ENCODE data around the gene C2CD2.

The C2CD2 gene

DNA sequence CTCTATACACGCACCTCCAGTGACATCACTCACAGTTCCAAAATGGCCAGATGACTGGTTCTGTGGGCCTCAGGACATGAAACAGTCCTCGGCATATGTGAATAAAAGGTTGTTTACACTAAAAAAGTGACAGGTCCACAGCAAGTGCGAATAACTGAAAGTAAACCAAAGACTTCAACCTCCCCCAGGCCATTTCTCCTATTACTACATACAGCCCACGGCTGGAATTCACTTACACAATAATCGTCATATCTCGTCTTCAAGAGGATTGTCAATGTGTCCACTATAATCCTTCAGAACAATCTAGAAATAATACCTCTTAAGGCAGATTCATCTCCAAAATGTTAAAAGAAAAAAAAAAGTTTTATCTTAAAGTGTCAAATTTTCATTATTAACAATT, 72.8 kb downstream of the C2CD2 start:
- no peak for DNase-seq

DNA sequence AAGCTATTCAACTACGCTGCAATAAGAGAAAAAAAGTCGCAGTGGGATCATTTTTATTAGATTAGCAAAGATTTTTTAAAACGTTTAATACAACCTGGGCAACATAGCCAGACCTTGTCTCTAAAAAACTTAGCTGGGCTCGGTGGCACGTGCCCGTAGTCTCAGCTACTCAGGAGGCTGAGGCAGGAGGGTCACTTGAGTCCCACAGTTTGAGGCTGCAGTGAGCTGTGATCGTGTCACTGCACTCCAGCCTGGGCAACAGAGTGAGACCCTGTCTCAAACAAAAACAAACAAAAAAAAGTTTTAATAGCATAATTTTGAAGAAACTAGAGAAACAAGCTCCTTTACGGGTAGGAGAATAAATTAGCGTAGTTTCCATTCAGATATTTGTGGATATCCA, 73.7 kb downstream of the C2CD2 start:
- no peak for DNase-seq

DNA sequence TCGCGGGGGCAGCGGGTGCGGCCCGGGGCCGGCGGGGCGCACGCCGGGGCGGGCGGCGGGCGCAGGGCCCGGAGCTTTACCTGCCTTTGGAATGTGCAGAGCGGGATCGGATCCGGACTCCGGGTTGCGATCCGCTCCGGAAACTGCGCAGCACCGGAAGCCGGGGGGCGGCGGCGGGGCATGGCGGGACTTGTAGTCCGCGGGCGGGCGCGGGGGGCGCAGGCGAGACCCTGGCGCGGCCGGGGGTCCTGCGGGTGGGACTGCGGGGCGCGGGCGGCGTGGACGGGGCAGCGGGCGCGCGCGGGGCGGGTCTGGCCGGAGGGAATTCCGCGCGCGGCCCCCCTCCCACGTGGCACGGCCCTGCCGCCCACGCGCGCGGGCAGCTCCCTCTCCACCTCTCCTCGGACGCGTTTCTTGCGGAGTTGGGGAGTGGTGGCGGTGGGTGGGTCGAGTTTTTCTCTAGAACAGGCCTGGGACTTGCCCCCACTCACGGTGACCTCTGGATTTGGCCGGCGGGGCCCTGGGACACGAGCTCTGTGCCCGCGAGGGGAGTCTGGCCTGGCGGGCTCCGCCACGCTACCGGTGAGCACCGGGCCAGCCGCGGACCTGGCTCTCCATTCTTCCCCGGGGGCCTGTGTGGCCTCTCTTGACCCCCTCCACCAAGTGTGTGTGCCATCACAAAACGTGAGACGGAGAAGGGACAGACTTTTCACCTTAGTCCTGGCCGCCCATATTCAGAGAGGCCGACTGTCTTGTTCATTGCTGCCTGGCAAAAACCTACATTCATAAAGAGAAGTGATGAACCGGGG, 74.4 kb downstream of the C2CD2 start, which contains the start of gene PRDM15:
TSS of gene PRDM15 (minus strand) at position 155 of the 809 bp plus-strand sequence. CDS start 18,981 bp downstream, outside the sequence.
- DNase-seq = peak; percentile 73

DNA sequence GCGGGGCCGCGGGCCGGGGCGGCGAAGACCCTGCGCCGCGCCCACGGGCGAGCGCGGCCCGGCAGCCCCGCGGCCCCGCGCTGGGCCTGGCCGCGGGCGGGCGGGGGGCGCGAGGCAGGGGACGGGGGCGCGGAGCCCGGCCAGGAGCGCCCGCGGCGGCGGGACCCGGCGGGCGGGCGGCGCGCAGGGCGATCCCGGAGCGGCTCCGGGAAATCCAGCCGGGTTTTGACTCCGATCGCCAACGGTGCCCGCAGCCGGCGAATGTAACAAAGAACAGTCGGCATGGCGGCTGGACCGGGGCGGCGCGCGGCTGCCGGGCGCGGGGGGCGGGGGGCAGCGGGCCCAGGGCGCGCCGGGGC, 75.0 kb downstream of the C2CD2 start:
- DNase-seq = peak; percentile 64

DNA sequence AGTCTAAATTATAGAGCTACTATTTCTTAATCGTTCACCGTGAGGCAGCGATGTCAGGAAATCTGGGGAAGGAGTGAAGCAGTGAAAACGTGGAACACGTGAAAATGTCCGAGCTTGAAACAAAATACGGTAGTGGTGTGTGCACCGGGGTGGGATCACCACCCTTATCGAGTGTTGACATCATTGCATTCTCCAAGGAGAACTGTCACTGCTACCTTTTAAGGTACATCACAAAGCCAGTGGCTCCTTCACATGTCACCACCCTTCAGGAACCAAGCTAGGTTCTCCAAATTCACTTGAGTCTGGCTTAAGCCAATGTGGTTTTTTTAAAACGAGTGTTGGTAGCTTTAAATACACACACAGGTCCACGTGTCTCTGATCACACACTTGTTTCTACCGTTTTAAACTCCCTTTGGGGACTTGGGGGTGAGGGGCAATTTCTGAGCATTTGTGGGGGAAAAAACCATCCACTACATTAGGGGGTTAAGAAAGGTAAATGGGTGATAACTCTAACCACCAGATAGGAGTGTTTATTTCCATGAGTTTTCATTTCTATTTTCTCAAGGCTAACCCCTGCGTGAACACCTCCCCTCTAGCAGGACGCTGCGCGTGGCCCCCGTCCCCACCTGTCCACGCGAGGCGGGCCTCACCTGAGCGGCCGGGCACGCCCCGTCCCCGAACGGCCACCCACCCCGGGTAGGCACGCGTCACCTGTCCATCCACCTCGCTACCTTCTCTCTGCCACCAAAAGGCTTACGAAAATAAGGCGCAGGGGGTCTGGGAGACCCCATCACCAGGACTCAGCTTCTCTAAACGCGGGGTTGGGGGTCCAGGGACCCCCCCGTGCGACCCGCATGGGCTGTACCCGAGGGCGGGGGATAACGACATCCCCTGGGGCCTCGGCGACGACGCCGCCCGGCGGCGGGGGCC, 75.7 kb downstream of the C2CD2 start:
- DNase-seq = no peak

DNA sequence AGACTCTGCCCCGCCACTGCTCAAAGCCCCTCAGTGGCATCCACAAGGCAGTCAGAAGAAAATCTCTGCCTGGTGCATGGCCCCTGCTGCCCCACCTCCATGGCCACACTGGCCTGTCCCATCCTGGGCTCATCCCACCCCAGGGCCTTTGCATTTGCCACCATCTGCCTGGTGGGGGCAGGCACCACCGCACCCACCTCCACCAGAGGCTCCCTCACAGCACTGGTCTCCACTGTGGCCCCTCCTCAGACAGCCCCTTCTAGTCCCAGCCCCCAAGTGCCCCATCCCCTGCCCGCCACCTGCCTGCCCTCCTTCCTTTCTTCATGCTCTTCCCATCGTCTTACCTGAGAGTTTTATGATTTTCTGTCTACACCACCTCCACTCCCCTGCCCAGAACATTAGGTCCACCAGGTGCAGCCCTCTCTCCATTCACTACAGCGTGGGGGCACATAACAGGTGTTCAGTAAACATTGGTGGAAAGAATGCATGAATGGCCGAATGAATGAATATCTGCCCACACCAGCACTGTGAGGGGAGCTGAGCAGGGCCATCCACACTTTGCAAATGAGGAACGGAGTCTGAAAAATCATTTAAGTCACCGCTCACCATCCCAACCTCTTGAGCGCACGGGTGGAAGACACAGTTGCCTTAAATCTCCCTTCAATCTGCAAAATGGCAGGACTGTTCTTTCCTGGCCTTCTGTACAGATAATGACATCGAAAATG, 76.7 kb downstream of the C2CD2 start:
- DNase-seq = no peak

DNA sequence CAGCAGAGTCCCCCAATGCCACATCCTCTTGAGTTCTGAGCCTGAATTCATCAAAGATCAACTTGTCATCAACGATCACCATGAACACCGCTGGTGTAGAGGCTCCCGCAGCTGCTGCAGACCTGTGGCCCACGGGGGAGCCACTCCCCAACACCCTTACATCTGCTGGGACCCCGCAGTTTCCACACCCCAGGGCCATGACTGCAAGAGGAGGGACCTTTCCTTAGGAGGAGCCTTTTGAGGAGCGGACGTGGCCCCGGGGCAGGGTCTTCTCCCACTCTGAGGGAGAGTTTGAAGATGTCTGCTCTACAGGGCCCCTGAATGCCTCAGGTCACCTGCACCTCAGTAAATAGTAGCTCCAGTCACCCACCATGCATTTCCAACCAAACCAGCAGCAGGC, 77.4 kb downstream of the C2CD2 start:
- no peak for DNase-seq

DNA sequence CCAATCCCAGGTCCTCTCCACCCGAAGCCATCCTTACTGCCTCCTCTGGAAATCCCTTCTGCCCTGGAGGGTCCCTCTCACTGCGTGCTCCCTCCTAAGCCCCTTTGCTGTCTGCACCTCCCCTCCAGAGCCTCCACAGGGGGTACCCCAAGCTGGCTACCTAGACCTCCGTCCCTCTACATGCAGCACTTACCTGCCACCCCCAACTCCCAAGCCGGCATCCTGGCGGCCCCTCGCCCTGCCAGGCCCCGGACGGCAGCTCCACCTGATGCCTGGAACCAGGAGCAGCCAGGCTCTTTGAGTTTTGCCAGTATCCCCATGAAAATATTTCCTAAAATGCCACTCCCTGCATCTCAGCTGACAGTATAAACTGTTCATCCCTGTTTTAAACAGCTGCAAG, 78.7 kb downstream of the C2CD2 start:
- DNase-seq = no peak

DNA sequence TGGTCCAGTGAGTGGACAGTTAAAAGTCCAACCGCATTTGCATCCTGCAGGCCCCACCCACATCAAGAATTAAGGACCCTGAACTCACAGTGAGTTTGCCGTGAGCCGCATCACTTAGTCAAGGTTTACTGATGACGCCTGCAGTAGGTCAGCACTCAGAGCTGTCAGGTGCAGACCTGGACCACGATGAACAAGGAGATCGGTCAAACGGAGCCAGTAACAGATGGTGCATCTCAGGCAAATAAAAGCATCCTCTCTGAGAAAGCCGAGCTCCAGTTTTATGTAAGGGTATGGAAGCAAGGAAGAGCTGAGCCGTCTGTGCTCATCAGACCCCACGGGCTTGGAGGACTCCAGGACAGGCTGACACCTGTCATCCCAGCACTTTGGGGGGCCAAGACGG, 79.2 kb downstream of the C2CD2 start:
- no peak for DNase-seq

DNA sequence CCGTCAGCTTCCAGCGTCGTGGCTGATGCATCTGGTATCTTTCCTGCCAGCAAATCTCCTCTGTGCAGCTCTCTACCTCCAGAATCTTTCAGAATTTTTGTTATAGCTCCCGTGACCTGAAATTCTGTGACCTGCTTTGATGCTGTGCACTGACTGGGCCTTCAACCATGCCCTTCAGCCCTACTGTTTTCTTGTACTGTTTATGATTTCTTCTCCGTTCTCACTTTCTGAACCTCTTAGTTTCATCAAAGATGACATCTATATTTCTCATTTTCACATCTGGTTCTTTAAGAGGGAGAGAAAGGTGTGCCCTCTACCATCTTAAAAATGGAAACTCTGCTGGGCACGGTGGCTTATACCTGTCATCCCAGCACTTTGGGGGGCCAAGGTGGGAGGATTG, 80.4 kb downstream of the C2CD2 start:
- no peak for DNase-seq

DNA sequence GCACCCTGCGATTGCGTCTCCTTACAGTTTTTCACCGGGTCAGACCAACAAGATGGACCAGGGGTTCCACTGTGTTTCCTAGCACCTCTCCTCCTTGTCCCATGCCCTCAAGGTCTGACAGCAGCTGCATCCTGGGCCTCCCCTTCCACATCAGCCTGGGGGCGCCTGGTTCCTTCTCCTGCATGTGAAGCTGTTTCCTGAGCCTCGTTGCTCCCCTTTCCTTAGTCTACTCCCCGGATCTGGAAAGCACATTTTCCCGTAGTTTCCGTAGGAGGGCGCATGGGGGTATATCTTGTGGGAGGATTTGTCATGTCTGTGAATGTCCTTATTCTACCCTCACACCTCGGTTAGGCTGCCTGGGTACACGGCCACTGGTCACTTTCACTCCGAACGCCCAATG, 80.8 kb downstream of the C2CD2 start:
- DNase-seq = no peak

DNA sequence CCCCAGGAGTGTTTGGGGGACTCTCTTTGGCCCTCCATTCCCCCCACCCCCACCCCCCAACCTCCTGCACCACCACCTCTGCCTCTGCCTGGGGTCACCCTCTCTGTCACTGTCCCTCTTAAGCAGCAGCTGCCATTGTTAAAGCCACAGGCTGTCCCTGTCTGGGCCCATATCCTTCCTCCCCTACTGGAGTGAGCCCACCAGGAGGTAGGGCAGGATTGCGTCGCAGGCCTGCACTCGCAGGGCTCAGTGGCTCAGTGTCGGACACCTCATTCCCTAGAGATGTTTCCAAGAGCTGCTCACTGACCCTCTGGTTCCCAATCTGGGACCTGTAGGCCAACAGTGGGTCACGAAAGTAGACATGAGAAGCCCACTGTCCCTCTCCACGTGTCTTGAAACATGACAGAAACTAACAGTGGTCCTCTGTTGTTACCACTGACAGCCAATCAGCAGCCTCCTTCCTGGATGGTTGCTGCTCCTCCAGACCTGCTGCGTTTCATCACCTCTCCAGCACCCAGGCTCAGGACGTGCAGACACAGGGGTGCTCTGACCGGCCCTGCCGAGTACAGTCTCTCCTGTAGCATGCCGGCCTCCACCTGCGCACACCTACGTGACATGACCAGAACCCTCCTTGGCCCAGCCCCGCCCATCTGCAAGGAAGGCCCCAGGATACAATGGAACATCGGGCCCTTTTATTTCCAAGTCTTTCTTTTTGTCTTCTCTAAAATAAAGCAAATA, 82.4 kb downstream of the C2CD2 start:
- no peak for DNase-seq

DNA sequence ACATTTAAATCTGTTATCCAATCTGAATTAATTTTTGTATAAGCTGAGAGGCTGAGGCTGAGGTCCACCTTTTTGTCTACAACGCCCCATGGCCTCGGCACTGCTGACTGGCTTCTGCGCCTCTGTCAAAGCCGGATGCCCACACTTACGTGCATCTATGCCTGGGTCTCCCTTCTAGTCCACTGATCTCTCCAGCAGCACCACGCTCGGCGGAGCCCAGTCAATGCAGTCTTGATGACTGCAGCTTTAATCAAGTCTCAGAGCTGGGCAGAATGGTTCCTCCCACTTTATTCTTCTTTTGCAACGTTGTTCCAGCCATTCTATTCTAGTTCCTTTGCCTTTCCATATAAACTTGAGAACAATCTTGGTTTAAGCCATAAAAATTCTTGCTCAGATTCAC, 84.0 kb downstream of the C2CD2 start:
- DNase-seq = no peak

DNA sequence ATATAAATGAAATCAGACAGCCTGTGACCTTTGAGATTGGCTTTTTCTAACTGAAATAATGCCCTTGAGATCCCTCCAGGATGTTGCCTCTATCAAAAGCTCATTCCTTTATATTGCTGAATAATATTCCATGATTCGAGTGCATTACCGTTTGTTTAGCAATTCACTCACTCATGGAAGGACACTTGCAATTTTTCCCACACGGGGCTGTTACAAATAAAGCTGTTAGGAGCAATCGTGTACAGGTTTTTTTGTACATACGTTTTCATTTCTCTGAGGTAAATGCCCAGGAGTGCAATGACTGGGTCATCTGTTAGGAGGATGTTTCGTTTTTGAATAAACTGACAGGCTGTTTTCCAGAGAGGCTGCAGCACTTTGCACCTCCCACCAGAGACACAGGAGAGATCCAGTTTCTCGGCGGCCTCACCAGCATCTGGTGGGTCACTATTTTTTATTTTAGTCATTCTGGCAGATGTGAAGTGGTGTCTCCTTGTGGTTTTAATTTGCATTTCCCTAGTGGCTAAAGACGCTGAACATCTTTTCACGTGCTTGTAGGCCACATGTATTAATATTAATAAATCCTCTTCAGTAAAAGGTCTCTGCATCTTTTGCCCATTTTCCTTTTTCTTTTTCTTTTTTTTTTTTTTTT, 85.6 kb downstream of the C2CD2 start:
- DNase-seq = no peak

DNA sequence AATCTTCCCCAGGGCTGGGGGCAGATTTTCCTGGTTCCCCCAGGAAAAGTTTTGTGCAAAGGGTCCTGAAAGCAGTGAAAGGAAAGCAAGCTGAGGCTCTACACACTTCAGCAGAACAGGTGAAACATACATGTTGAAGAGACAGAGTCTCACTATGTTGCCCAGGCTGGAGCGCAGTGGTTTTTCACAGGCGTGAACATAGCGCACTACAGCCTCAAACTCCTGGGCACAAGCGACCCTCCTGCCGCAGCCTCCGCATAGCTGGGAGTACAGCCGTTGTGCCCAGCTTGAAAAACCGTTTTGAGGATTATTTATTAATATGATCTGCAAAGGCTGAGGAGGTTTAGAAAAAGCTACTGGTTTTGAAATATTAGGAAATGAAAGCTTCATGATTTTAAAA, 86.5 kb downstream of the C2CD2 start:
- DNase-seq = no peak

DNA sequence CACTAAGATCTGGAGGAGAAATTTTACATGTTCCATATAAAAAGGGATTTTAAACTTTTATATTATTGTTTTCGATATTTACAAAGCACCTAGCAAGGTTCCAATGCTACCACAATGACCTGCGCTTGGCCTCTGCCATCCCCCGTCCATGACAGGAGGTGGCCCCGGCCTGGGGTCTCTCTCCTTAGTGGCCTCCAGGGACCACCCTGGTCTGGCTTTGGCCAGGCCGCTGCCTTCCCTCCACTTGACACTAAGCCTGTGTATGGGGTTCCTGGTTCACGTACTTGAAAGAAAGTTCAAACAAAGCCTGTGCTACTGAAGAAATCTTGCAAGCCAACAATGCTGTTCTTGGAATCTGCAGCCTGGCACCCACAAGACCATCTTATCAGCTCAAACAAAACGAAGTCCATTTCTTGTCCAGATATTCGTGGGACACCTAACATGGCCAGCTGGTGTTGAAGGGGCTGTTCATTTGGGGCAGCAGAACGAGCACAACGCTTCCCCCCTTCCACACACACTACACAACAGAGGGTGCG, 87.5 kb downstream of the C2CD2 start:
- DNase-seq = no peak

DNA sequence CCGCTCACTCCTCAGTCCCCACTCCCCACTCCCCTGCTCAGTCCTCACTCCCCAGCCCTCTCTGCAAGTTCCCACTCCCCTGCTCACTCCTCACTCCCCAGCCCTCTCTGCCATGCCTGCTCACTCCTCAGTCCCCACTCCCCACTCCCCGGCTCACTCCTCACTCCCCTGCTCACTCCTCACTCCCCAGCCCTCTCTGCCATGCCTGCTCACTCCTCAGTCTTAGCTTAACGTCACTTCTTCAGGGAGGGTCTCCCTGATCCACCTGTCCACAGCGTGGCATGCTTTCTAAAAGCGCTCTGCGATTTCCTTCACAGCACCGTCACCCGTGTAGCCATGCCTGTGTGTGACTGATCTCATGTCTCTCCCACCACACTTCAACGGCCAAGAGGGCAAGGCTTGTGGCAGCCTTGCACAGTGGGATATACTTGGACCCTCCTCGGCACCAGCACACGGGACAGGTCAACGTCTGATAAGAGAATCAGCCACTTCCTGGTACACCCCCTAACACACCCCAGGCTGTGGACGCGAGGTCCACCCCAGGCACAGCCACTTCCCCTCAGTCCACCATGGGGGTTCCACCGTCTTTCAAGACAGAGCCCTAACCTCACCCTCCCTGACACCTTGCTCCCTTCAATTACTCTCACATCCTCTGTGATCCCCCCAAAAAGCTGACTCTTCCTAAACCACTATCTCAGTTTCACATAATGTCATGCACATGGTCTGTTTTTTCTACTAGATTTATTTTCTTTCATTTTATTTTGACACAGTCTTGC, 88.6 kb downstream of the C2CD2 start:
- DNase-seq = no peak

DNA sequence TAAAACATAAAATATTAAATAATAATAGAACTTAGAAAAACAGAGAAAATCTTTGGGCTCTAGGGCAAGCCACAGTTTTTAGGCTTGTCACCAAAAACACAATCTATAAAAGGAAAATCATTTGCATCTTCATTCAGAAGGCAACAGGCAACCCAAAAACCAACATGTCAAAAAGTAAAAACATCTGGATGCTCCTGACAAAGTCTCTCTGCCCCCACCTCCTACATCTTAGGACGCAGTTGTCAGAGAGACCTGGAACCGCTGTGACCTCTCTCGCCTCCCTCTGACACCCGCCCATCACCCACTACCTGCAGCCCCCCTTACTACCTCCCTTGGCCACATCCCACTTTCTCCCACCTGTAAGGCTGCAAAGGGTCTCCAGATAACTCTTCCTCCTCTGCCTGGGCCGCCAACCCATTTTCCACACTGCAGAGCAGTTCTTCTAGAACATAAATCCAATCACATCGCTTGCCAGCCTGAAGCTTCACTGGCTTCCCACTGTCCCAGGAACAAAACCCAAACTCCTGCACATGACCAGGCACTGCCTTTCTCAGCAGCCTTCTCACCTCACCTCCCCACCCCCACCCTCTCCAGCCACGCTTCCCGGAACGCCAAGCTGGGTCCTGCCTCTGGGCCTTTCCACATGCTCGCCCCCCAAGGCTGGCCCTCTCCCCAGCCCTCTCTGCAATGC, 89.4 kb downstream of the C2CD2 start:
- no peak for DNase-seq

DNA sequence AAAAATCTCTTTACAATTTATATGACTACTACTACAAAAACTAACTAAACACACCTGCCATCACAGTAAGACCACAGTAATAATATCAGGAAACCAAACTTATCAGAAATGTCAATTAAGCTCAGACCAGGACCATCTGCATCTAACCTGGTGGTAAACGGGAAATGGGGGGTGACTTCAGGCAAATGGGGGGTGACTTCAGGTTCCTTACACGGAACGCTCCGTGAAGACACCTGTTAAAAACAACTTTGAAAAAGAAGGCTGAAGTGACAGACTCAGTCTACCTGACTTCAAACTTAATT, 90.4 kb downstream of the C2CD2 start:
- DNase-seq = no peak

DNA sequence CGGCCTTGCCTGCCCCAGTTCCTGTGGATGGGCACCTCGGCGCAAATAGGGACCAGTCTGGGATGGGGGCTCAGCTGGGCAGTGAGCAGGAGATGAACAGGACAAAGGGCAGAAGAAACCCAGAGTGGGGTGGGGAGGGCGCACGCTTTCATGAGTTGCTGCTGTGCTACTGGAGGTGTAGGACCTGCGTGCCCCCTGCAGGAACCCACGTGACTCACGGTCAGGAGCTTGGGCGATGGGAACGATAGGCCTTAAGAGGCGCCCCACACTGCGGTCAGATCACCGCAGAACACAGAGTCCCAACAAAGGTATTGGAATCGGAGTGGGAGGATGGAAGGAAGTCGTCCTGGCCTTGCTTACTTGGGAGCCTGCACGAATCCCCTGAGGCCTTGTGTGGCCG, 91.8 kb downstream of the C2CD2 start:
- DNase-seq = no peak

DNA sequence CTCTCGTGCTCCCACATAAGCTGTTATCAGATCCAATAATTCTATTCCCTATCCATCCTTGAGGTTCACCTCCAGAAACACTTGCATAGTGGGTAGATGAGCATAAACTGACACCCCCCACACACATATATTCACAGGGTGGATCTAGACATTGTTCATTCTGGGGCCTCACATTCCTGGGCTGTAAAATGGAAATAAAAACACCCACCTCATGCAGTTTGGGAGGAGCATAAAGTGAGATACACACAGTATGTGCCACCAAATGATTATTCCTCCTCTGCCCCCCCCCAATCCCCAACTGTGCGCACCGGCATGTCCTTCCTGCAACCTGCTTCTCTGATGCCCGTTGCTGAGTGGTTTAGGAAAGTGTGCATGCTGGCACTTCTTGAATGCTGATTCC, 92.6 kb downstream of the C2CD2 start:
- DNase-seq = no peak
